ENCODE measurements around the gene MYH15.

DNA sequence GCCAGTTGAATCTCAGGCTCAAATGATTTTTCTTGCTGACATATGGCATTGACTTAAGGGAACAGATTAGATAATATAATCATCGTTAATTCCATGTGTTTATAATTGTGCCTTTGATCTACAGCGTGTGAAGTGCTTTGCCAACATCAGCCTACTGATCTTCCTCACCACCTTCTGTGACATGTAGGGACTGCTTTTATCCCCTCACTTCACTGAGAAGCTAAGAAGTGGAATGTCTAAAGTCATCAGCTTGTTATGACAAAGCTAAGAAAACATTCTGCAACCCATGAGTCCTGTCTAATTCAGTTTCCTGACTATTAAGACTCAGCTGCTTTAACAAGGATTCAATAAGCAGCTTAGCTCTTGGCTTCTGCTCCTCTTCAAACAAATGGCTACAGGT, 106.0 kb downstream of the MYH15 start:
- TF ChIP-seq CTCF (IDR thresholded peaks at IDR 0.05) (no peak), FOXK1 (CRISPR knock-in tag; IDR thresholded peaks at IDR 0.05) (no peak), JUN (CRISPR knock-in tag; IDR thresholded peaks at IDR 0.05) (no peak), E2F4 (CRISPR knock-in tag; IDR thresholded peaks at IDR 0.05; ENCODE audit: borderline replicate concordance, low read depth) (no peak), TCF7 (CRISPR knock-in tag; IDR thresholded peaks at IDR 0.05; ENCODE audit: low read depth) (no peak), CREB1 (CRISPR knock-in tag; IDR thresholded peaks at IDR 0.05) (no peak), E2F5 (CRISPR knock-in tag; IDR thresholded peaks at IDR 0.05) (no peak), ELF4 (CRISPR knock-in tag; IDR thresholded peaks at IDR 0.05; ENCODE audit: low read depth) (no peak), ATF6 (CRISPR knock-in tag; IDR thresholded peaks at IDR 0.05) (no peak), ATF1 (CRISPR knock-in tag; IDR thresholded peaks at IDR 0.05) (no peak), MYBL2 (CRISPR knock-in tag; IDR thresholded peaks at IDR 0.05) (no peak)
- TF ChIP-seq, protein P1, sequence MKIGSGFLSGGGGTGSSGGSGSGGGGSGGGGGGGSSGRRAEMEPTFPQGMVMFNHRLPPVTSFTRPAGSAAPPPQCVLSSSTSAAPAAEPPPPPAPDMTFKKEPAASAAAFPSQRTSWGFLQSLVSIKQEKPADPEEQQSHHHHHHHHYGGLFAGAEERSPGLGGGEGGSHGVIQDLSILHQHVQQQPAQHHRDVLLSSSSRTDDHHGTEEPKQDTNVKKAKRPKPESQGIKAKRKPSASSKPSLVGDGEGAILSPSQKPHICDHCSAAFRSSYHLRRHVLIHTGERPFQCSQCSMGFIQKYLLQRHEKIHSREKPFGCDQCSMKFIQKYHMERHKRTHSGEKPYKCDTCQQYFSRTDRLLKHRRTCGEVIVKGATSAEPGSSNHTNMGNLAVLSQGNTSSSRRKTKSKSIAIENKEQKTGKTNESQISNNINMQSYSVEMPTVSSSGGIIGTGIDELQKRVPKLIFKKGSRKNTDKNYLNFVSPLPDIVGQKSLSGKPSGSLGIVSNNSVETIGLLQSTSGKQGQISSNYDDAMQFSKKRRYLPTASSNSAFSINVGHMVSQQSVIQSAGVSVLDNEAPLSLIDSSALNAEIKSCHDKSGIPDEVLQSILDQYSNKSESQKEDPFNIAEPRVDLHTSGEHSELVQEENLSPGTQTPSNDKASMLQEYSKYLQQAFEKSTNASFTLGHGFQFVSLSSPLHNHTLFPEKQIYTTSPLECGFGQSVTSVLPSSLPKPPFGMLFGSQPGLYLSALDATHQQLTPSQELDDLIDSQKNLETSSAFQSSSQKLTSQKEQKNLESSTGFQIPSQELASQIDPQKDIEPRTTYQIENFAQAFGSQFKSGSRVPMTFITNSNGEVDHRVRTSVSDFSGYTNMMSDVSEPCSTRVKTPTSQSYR (CRISPR knock-in tag; IDR thresholded peaks at IDR 0.05): no peak
- TF ChIP-seq, protein P2, sequence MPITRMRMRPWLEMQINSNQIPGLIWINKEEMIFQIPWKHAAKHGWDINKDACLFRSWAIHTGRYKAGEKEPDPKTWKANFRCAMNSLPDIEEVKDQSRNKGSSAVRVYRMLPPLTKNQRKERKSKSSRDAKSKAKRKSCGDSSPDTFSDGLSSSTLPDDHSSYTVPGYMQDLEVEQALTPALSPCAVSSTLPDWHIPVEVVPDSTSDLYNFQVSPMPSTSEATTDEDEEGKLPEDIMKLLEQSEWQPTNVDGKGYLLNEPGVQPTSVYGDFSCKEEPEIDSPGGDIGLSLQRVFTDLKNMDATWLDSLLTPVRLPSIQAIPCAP (CRISPR knock-in tag; IDR thresholded peaks at IDR 0.05): no peak
- TF ChIP-seq, protein P3, sequence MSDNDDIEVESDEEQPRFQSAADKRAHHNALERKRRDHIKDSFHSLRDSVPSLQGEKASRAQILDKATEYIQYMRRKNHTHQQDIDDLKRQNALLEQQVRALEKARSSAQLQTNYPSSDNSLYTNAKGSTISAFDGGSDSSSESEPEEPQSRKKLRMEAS (CRISPR knock-in tag; IDR thresholded peaks at IDR 0.05): no peak
